MM.1S (cell line): Measurements from ENCODE around the gene MMP15.
A peak's percentile ranks its signal among the peaks of the same experiment; 100 is the strongest.

Experiments used
- DNase-seq: peaks from one replicate; pipeline ENCODE4 v3.0.0-alpha.2; 2015
- H2AFZ ChIP-seq: fragments of 300-600 bp; sonication (generic); 2 replicates; pipeline ENCODE4 v1.6.0; 2016; ENCODE audit warnings: antibody characterized with exemption, low read length
- H3F3A ChIP-seq: fragments of 300-600 bp; sonication (generic); 2 replicates; pipeline ENCODE4 v1.6.1; 2016; ENCODE audit warnings: mild to moderate bottlenecking, antibody characterized with exemption, low read length, moderate library complexity, mixed read lengths; ENCODE audit not compliant: insufficient read depth
- H3K27ac ChIP-seq: fragments of 300-600 bp; sonication (generic); 2 replicates; pipeline ENCODE4 v1.5.1; 2016; ENCODE audit warnings: mild to moderate bottlenecking, low read length
- H3K27me3 ChIP-seq: fragments of 300-600 bp; sonication (generic); replicated peaks from 2 replicates; pipeline ENCODE4 v1.6.0; 2016; ENCODE audit warnings: low read length; ENCODE audit not compliant: insufficient read depth
- H3K36me3 ChIP-seq: fragments of 300-600 bp; sonication (generic); replicated peaks from 2 replicates; pipeline ENCODE4 v1.6.1; 2016; ENCODE audit warnings: mild to moderate bottlenecking, low read length, mixed read lengths; ENCODE audit not compliant: insufficient read depth
- H3K4me1 ChIP-seq: fragments of 300-600 bp; sonication (generic); 2 replicates; pipeline ENCODE4 v1.6.1; 2016; ENCODE audit warnings: low read length, mixed read lengths
- H3K4me2 ChIP-seq: fragments of 300-600 bp; sonication (generic); 2 replicates; pipeline ENCODE4 v1.6.0; 2016; ENCODE audit warnings: low read depth, low read length
- H3K4me3 ChIP-seq: fragments of 300-600 bp; sonication (generic); 2 replicates; pipeline ENCODE4 v1.5.1; 2016; ENCODE audit warnings: low read length, mixed read lengths
- H3K79me2 ChIP-seq: fragments of 300-600 bp; sonication (generic); 2 replicates; pipeline ENCODE4 v1.6.1; 2016; ENCODE audit warnings: mixed run types, low read length, mixed read lengths
- H3K9ac ChIP-seq: fragments of 300-600 bp; sonication (generic); 2 replicates; pipeline ENCODE4 v1.6.1; 2016; ENCODE audit warnings: low read length, mixed read lengths
- H3K9me2 ChIP-seq: fragments of 300-600 bp; sonication (generic); replicated peaks from 2 replicates; pipeline ENCODE4 v1.6.1; 2016; ENCODE audit warnings: mild to moderate bottlenecking, low read length, mixed read lengths; ENCODE audit not compliant: insufficient read depth
- H3K9me3 ChIP-seq: fragments of 300-600 bp; sonication (generic); replicated peaks from 2 replicates; pipeline ENCODE4 v1.6.1; 2016; ENCODE audit warnings: mild to moderate bottlenecking, low read length, mixed read lengths; ENCODE audit not compliant: insufficient read depth
- H4K20me1 ChIP-seq: fragments of 300-600 bp; sonication (generic); 2 replicates; pipeline ENCODE4 v1.6.1; 2016; ENCODE audit warnings: mild to moderate bottlenecking, low read length, moderate library complexity, mixed read lengths; ENCODE audit not compliant: insufficient read depth
- EZH2 ChIP-seq: fragments of 300-600 bp; sonication (generic); optimal IDR thresholded peaks from 2 replicates; pipeline ENCODE3; 2017; ENCODE audit warnings: low read depth, mild to moderate bottlenecking, antibody characterized with exemption, low read length, mixed read lengths
- EZH2phosphoT487 ChIP-seq: fragments of 300-600 bp; sonication (generic); IDR thresholded peaks from 2 replicates; pipeline ENCODE4 v1.6.1; 2018; ENCODE audit warnings: antibody characterized with exemption, low read length
- TF ChIP-seq, protein P1 (sequence below): fragments of 300-600 bp; sonication (generic); IDR thresholded peaks from 2 replicates; pipeline ENCODE4 v1.5.1; 2016; ENCODE audit warnings: antibody characterized with exemption, low read length, mixed read lengths

MMP15 gene

DNA sequence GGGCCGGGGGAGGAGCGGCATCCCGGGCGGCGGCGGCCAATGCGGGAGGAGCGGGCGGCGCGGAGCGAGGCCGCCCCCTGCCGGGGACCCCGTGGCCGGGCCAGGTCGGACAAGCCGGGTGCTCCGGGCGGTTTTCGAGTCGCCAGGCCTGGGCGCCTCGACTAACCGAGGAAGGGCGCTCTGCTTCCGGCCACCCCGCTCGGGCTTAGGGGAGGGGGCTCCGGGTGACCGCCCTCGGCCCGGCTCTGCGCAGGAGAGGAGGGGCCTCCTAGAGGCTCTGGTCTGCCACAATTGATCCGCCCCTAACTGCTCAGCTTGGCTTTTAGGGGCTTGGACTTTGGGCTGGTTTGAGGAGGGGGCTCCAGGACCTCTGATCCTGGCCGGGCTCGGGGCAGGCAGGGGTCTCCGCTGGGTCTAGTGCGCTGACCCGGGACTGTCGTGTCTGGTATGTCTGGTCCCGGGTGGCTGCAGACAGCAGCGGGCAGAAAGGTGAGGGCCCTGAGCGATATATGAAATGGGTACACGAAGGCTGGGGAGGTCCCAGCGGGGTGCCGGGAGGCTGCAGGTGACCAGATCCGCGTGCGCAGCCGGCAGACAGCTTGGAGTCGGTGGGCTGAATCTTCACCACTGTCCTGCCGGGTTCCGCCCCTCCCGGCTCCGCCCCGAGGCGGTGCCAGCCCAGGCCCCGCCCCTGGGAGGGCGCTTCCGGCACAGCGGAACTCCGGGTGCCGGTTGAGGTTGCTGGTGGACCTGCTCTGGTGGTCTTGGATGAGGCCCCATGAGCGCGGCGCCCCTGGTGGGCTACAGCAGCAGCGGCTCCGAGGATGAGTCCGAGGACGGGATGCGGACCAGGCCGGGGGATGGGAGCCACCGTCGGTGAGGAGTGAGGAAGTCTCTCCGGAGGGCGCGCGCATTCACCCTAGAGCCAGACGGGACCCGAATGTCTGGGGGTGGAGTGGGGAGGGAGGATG lies 24.6 kb upstream of the MMP15 start, which contains the start of gene USB1:
Gene USB1, plus strand, starts transcription at position 702 of the 971 bp plus-strand sequence. Its CDS starts 77 bp downstream, at position 779.
- H3K79me2 ChIP-seq, result peaks cover 15% of the 10 kb centered on the region
- peak within 1 kb of the TSS; percentile 83 for H3K9ac ChIP-seq
- H3K36me3 ChIP-seq, result no peaks in the 10 kb centered on the region
- no peaks in the 10 kb centered on the region for H3K27me3 ChIP-seq
- peak within 1 kb of the TSS; percentile 100 for H2AFZ ChIP-seq
- peak; percentile 91 for DNase-seq
- H3F3A ChIP-seq, result peaks cover 14% of the 10 kb centered on the region
- no peaks in the 10 kb centered on the region for H3K9me3 ChIP-seq
- peak within 1 kb of the TSS; percentile 74; the same call in 1 of the 2 replicates for H3K27ac ChIP-seq
- no peaks in the 10 kb centered on the region for H4K20me1 ChIP-seq
- peak within 1 kb of the TSS; percentile 100 for H3K4me2 ChIP-seq
- peak within 1 kb of the TSS; percentile 99 for H3K4me3 ChIP-seq
- TF ChIP-seq, protein P1, sequence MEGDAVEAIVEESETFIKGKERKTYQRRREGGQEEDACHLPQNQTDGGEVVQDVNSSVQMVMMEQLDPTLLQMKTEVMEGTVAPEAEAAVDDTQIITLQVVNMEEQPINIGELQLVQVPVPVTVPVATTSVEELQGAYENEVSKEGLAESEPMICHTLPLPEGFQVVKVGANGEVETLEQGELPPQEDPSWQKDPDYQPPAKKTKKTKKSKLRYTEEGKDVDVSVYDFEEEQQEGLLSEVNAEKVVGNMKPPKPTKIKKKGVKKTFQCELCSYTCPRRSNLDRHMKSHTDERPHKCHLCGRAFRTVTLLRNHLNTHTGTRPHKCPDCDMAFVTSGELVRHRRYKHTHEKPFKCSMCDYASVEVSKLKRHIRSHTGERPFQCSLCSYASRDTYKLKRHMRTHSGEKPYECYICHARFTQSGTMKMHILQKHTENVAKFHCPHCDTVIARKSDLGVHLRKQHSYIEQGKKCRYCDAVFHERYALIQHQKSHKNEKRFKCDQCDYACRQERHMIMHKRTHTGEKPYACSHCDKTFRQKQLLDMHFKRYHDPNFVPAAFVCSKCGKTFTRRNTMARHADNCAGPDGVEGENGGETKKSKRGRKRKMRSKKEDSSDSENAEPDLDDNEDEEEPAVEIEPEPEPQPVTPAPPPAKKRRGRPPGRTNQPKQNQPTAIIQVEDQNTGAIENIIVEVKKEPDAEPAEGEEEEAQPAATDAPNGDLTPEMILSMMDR, result peak; percentile 46
- TF ChIP-seq EZH2phosphoT487, result no peak
- peaks cover 16% of the 10 kb centered on the region for H3K4me1 ChIP-seq
- no peaks in the 10 kb centered on the region for H3K9me2 ChIP-seq

DNA sequence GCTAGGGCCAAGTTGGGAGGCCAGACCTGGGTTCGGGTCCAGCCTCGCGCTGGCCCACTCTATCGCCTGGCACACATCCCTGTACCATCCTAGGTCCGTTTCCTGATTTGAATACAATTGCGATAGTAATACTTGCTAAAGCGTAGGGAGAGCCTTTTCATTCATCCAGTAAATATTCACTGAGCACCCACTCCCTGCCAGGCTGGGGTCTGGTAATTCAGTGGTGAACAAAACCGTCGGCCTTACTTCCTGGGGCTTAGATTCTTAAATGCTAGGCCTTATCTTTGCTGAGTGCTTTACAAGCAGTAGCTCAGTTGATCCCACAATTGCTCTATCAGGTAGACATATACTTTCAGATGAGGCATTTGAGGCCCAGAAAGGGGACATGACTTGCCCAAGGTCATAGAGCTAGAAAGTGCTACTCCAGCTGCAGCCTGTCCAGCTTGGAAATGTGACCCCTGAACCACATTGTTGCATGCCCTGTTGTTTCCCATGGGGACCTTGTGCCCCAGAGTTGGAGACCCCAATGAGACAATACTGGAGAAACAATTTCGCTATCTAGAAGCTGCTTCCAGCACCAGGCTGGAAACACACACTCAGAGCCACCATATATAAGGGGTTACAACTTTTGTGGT lies 23.7 kb upstream of the MMP15 start:
- Histone ChIP-seq H3K27ac (no peak overlapping the region), H3F3A (peaks cover 14% of the 10 kb centered on the region), H3K4me2 (peak overlapping the region; percentile 100), H3K9me3 (no peaks in the 10 kb centered on the region), H4K20me1 (no peaks in the 10 kb centered on the region), H3K4me1 (peaks cover 16% of the 10 kb centered on the region), H3K36me3 (no peaks in the 10 kb centered on the region), H3K9me2 (no peaks in the 10 kb centered on the region), H3K79me2 (peaks cover 15% of the 10 kb centered on the region), H3K9ac (peak overlapping the region; percentile 83; the same call in 1 of the 2 replicates), H3K4me3 (peak overlapping the region; percentile 99), H2AFZ (peak overlapping the region; percentile 100; the same call in 1 of the 2 replicates), H3K27me3 (no peaks in the 10 kb centered on the region)
- no peak for TF ChIP-seq EZH2
- no peak for TF ChIP-seq EZH2phosphoT487
- TF ChIP-seq, protein P1, result no peak
- no peak for DNase-seq

DNA sequence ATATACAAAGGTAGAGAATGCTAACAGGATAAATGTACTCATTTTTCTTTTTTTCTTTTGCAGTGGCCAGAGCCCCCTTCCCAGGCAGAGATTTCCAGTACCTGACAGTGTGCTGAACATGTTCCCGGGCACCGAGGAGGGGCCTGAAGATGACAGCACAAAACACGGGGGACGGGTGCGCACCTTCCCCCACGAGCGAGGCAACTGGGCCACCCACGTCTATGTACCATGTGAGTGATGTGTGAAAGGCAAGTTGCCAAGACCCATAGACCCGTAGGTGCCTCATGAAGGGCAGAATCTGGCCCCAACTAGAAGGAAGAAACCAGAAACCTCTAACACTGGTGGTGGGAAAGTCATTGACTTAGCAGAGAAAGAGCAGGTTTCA lies 23.1 kb upstream of the MMP15 start:
- peaks cover 14% of the 10 kb centered on the region for H3F3A ChIP-seq
- H2AFZ ChIP-seq, result no peak overlapping the region
- H3K4me1 ChIP-seq, result peaks cover 16% of the 10 kb centered on the region
- H3K9ac ChIP-seq, result no peak overlapping the region
- H3K4me2 ChIP-seq, result no peak overlapping the region
- no peaks in the 10 kb centered on the region for H3K27me3 ChIP-seq
- DNase-seq, result no peak
- no peak for TF ChIP-seq EZH2
- no peak for TF ChIP-seq EZH2phosphoT487
- TF ChIP-seq, protein P1, result no peak
- H3K9me3 ChIP-seq, result no peaks in the 10 kb centered on the region
- no peaks in the 10 kb centered on the region for H3K36me3 ChIP-seq
- no peaks in the 10 kb centered on the region for H3K9me2 ChIP-seq
- H4K20me1 ChIP-seq, result no peaks in the 10 kb centered on the region
- H3K4me3 ChIP-seq, result no peak overlapping the region
- H3K27ac ChIP-seq, result no peak overlapping the region
- peaks cover 15% of the 10 kb centered on the region for H3K79me2 ChIP-seq
